Esophagus muscularis mucosa (tissue), 3 donors: ENCODE results near the gene DIAPH3.

ENCODE experiments used
- POLR2AphosphoS5 ChIP-seq, 2 donors: sonication (generic); formaldehyde crosslinking; IDR thresholded peaks; one replicate each; pipeline ENCODE4 v1.6.1; 2017; ENCODE audit warnings: antibody characterized with exemption in 2 of 2
- TF ChIP-seq, protein P1 (sequence below), 3 experiments: fragments of 200-600 bp in 2 of 3; fragments of 450-650 bp in 1 of 3; sonication (generic) in 2 of 3; IDR thresholded peaks; one replicate each; pipeline ENCODE4 v1.5.1; 2017 to 2019; ENCODE audit warnings: antibody characterized with exemption in 3 of 3, mild to moderate bottlenecking in 2 of 3, moderate library complexity in 1 of 3

DNA sequence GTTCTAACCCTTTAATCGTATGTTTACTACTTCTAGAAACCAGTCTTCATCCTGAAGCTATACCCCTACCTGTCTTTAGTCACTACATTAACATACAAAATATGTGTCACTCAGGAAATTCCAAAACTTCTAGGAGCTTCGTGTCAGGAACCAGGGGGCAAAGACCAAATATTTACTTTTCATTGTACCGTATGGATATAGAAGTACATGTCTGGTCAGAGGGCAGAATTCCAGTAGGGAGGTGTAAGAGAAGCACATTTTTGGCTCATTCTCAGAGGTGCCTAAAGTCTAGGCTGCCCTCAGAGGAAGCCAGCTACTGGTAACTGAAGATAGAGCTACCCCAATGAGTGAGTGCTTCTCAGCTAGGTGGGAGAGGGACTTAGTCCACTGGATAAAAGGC, 320.7 kb downstream of the DIAPH3 start:
- TF ChIP-seq, protein P1, sequence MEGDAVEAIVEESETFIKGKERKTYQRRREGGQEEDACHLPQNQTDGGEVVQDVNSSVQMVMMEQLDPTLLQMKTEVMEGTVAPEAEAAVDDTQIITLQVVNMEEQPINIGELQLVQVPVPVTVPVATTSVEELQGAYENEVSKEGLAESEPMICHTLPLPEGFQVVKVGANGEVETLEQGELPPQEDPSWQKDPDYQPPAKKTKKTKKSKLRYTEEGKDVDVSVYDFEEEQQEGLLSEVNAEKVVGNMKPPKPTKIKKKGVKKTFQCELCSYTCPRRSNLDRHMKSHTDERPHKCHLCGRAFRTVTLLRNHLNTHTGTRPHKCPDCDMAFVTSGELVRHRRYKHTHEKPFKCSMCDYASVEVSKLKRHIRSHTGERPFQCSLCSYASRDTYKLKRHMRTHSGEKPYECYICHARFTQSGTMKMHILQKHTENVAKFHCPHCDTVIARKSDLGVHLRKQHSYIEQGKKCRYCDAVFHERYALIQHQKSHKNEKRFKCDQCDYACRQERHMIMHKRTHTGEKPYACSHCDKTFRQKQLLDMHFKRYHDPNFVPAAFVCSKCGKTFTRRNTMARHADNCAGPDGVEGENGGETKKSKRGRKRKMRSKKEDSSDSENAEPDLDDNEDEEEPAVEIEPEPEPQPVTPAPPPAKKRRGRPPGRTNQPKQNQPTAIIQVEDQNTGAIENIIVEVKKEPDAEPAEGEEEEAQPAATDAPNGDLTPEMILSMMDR (IDR thresholded peaks at IDR 0.05): no peak
- no peak for TF ChIP-seq POLR2AphosphoS5 (IDR thresholded peaks at IDR 0.05)
